Measurements from ENCODE around the gene CSTF2. TPM values are rescaled to one million over a fixed set of nuclear protein-coding genes. Genes with fewer than 3 reads are reported as not detected.

The CSTF2 gene
- total and polyA plus RNA-seq, 12 donors = 1.8 to 10.7 (median 8.0) TPM

DNA sequence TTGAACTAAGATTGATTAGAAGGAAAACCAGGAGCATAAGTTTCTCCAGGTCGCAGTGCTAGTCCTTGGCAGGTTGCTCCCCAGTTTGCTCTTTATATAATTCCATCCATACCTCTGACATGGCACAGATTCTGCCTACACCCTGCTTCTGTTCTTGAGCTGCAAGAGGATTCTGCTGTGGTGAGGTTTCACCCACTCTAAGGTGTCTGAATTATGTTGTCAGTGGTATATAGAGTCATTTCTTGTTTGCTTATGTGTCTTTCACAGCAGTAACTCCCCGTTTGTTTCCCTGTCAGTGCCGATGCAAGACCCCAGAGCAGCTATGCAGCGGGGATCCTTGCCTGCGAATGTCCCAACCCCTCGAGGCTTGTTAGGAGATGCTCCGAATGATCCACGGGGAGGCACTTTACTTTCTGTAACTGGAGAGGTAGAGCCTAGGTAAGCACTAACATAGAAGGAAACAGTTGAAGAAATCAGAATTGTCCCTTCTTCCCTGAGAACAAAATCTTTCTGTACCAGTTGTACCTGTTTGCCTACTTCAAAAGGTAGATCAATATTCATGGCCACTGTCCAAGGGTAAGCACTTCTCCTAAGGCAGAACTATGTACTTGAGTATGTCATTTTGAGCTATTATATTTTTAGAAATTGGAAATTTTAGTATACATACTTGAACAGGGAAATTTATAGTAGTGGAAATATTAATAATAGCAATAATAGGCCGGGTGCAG lies 11.2 kb downstream of the CSTF2 start:
- Histone ChIP-seq H3K4me3 (no peak overlapping the region), H3K27ac (no peak overlapping the region), H3K9me3 (no peaks in the 10 kb centered on the region), H3K4me1 (peaks cover 0 to 3% (median 0%) of the 10 kb centered on the region in 9 donors), H3K36me3 (peaks cover 0 to 95% (median 5%) of the 10 kb centered on the region in 9 donors), H3K27me3 (no peaks in the 10 kb centered on the region)
- DNase-seq = no peak
- intact Hi-C loops (cut with DNase I) = no loop called here
- 96 to 98% methylated on average over 9 of the region's 9 CpGs for WGBS, 2 donors
- no peak for ATAC-seq
- no peak for TF ChIP-seq CTCF (IDR thresholded peaks at IDR 0.05)

GRCh38 chrX:100850317-100850716 lies 30.1 kb downstream of the CSTF2 start:
- no peak for TF ChIP-seq CTCF (IDR thresholded peaks at IDR 0.05)
- Histone ChIP-seq H3K4me3 (no peak overlapping the region), H3K36me3 (no peaks in the 10 kb centered on the region), H3K27ac (no peak overlapping the region), H3K4me1 (no peaks in the 10 kb centered on the region), H3K9me3 (no peaks in the 10 kb centered on the region), H3K27me3 (peaks cover 0 to 25% (median 0%) of the 10 kb centered on the region in 7 donors)
- ATAC-seq = no peak
- 45 to 57% methylated on average over 4 of the region's 4 CpGs for WGBS, 2 donors
- no peak for DNase-seq
- intact Hi-C loops (cut with DNase I) = no loop called here

- no peak for TF ChIP-seq CTCF (IDR thresholded peaks at IDR 0.05)
- DNase-seq = no peak
- H3K36me3 ChIP-seq = no peaks in the 10 kb centered on the region
- ATAC-seq = no peak
- H3K27me3 ChIP-seq = peaks cover 0 to 19% (median 0%) of the 10 kb centered on the region in 7 donors
- intact Hi-C loops (cut with DNase I) = no loop called here
- 70 to 76% methylated on average over 2 of the region's 2 CpGs for WGBS, 2 donors
- H3K4me1 ChIP-seq = no peaks in the 10 kb centered on the region
- H3K27ac ChIP-seq = no peak overlapping the region
- H3K4me3 ChIP-seq = no peak overlapping the region
- H3K9me3 ChIP-seq = peaks cover 0 to 9% (median 0%) of the 10 kb centered on the region in 11 donors
Observed at GRCh38 chrX:100852810-100853209, 32.6 kb downstream of the CSTF2 start.

GRCh38 chrX:100863326-100863864 lies 43.2 kb downstream of the CSTF2 start:
- ATAC-seq (no peak), DNase-seq (no peak)
- Histone ChIP-seq H3K36me3 (no peaks in the 10 kb centered on the region), H3K27me3 (peaks cover 0 to 47% (median 0%) of the 10 kb centered on the region in 7 donors), H3K4me3 (no peak overlapping the region), H3K27ac (no peak overlapping the region), H3K4me1 (no peaks in the 10 kb centered on the region), H3K9me3 (no peaks in the 10 kb centered on the region)
- intact Hi-C loops (cut with DNase I) = no loop called here
- 64 to 68% methylated on average over 6 of the region's 6 CpGs for WGBS, 2 donors
- no peak for TF ChIP-seq CTCF (IDR thresholded peaks at IDR 0.05)
